GM12878 (cell line): ENCODE measurements around the gene BAG5. TPM values are rescaled to one million over a fixed set of nuclear protein-coding genes. Genes with fewer than 3 reads are reported as not detected.

Source experiments
- ATAC-seq: fragments of 200-7000 bp; cut with Tn5 transposase; 3 replicates; pipeline ENCODE4 v1.9.1; 2020; ENCODE audit warnings: mild to moderate bottlenecking, moderate library complexity
- BruUV-seq: library from RNA; stranded (reverse); fragments of 400-500 nt; replicated peaks from 2 replicates; lab custom pipeline; 2021; lab: Mats Ljungman, UMichigan
- CTCF ChIA-PET: fragments of 300-600 bp; sonication (Branson Sonifier 250); formaldehyde crosslinking; extraction: SDS; loops from one replicate; lab custom pipeline; 2021; ENCODE audit warnings: inconsistent platforms; lab: Yijun Ruan, JAX
- POLR2A ChIA-PET: fragments of 350-600 bp; formaldehyde crosslinking; extraction: SDS; loops from one replicate; lab custom pipeline; 2021; ENCODE audit warnings: inconsistent platforms; lab: Charles Lee
- RAD21 ChIA-PET: fragments of 300-600 bp; sonication (Branson Sonifier 250); formaldehyde crosslinking; loops from one replicate; lab custom pipeline; 2023; ENCODE audit warnings: antibody characterized with exemption; ENCODE audit not compliant: unreplicated experiment; lab: Charles Lee
- SMC1A ChIA-PET: fragments of 300-600 bp; sonication (Branson Sonifier 250); formaldehyde crosslinking; loops from one replicate; lab custom pipeline; 2023; ENCODE audit not compliant: unreplicated experiment, uncharacterized antibody; lab: Charles Lee
- DNase-seq: peaks from one replicate; pipeline ENCODE4 v3.0.0-alpha.2; 2011; ENCODE audit warnings: low read depth, low spot score
- FAIRE-seq: peaks from 3 replicates; lab custom pipeline; 2011; peaks lifted over from hg19 to GRCh38; lab: Jason Lieb, UNC
- H2AFZ ChIP-seq: 2 replicates; pipeline ENCODE4 v1.6.0; 2011; ENCODE audit warnings: low read depth, low read length, control low read depth; ENCODE audit not compliant: control insufficient read depth
- H3K27ac ChIP-seq: 2 replicates; pipeline ENCODE4 v1.5.1; 2011; ENCODE audit warnings: control low read depth; ENCODE audit not compliant: control insufficient read depth, insufficient read depth
- H3K27me3 ChIP-seq, 2 experiments: replicated peaks in 1 of 2; 2 replicates each; pipeline versions ENCODE4 v1.6.0 to v1.6.1; 2011; ENCODE audit warnings: low read length in 1 of 2; ENCODE audit not compliant: control insufficient read depth in 2 of 2, insufficient read depth in 2 of 2
- H3K36me3 ChIP-seq, 2 experiments: 2 replicates each; pipeline ENCODE4 v1.5.1; 2011; ENCODE audit warnings: low read length in 1 of 2; ENCODE audit not compliant: control insufficient read depth in 2 of 2, insufficient read depth in 2 of 2
- H3K4me1 ChIP-seq: 2 replicates; pipeline ENCODE4 v1.6.1; 2011; ENCODE audit warnings: mild to moderate bottlenecking, low read length, moderate library complexity, mixed read lengths; ENCODE audit not compliant: control insufficient read depth, insufficient read depth
- H3K4me2 ChIP-seq: 2 replicates; pipeline ENCODE4 v1.6.0; 2011; ENCODE audit warnings: control low read depth; ENCODE audit not compliant: control insufficient read depth, insufficient read depth
- H3K4me3 ChIP-seq: fragments of 200-600 bp; sonication (generic); 2 replicates; pipeline ENCODE4 v1.5.1; 2016
- H3K79me2 ChIP-seq: 2 replicates; pipeline ENCODE4 v1.6.0; 2011; ENCODE audit warnings: low read length; ENCODE audit not compliant: control insufficient read depth, insufficient read depth
- H3K9ac ChIP-seq: 2 replicates; pipeline ENCODE4 v1.8.0; 2011; ENCODE audit warnings: low read length, control low read depth, mixed read lengths; ENCODE audit not compliant: control insufficient read depth, insufficient read depth
- H3K9me3 ChIP-seq: replicated peaks from 3 replicates; pipeline ENCODE4 v1.5.1; 2011; ENCODE audit warnings: mild to moderate bottlenecking, low read length; ENCODE audit not compliant: control insufficient read depth, insufficient read depth
- H4K20me1 ChIP-seq: 2 replicates; pipeline ENCODE4 v1.6.0; 2011; ENCODE audit not compliant: control insufficient read depth, insufficient read depth
- BACH1 ChIP-seq: fragments of 450-650 bp; IDR thresholded peaks from 2 replicates; pipeline ENCODE4 v1.6.1; 2017; ENCODE audit warnings: mild to moderate bottlenecking, borderline replicate concordance
- BHLHE40 ChIP-seq, 2 experiments: fragments of 450-650 bp in 1 of 2; IDR thresholded peaks; 2 replicates each; pipeline ENCODE4 v1.6.1; 2011 to 2017; ENCODE audit warnings: low read depth in 2 of 2, borderline replicate concordance in 1 of 2, improper control_type of control experiment in 1 of 2, low read length in 1 of 2, mild to moderate bottlenecking in 1 of 2
- BMI1 ChIP-seq: fragments of 450-650 bp; IDR thresholded peaks from 2 replicates; pipeline ENCODE4 v1.6.1; 2016; ENCODE audit warnings: mild to moderate bottlenecking, moderate library complexity, borderline replicate concordance
- CBX5 ChIP-seq: sonication (generic); IDR thresholded peaks from 2 replicates; pipeline ENCODE4 v1.6.1; 2016; ENCODE audit warnings: low read depth, moderate library complexity, mild to moderate bottlenecking, inconsistent platforms
- GATAD2B ChIP-seq: fragments of 450-650 bp; conservative IDR thresholded peaks from 2 replicates; pipeline ENCODE4 v1.6.1; 2017; ENCODE audit warnings: low read depth, mild to moderate bottlenecking, moderate library complexity
- JUNB ChIP-seq: IDR thresholded peaks from 2 replicates; pipeline ENCODE4 v1.6.1; 2016; ENCODE audit warnings: antibody characterized with exemption, mild to moderate bottlenecking
- LARP7 ChIP-seq: fragments of 450-650 bp; IDR thresholded peaks from 2 replicates; pipeline ENCODE4 v1.6.1; 2017; ENCODE audit warnings: mild to moderate bottlenecking
- NFIC ChIP-seq: IDR thresholded peaks from 2 replicates; pipeline ENCODE4 v1.6.1; 2012; ENCODE audit warnings: low read depth, mild to moderate bottlenecking, inconsistent platforms, low read length, moderate library complexity
- PAX5 ChIP-seq: IDR thresholded peaks from 2 replicates; pipeline ENCODE4 v1.6.1; 2011; ENCODE audit warnings: low read depth, low read length, borderline replicate concordance
- PAX8 ChIP-seq: fragments of 450-650 bp; IDR thresholded peaks from 2 replicates; pipeline ENCODE4 v1.6.1; 2017; ENCODE audit warnings: mild to moderate bottlenecking, moderate library complexity
- RELA ChIP-seq: fragments of 450-650 bp; IDR thresholded peaks from 2 replicates; pipeline ENCODE4 v1.8.0; 2014; ENCODE audit warnings: borderline replicate concordance; ENCODE audit not compliant: partially characterized antibody
- TARDBP ChIP-seq: IDR thresholded peaks from 2 replicates; pipeline ENCODE4 v1.6.1; 2016; ENCODE audit warnings: borderline replicate concordance
- ZSCAN29 ChIP-seq: fragments of 450-650 bp; IDR thresholded peaks from 2 replicates; pipeline ENCODE4 v1.6.1; 2017; ENCODE audit warnings: mild to moderate bottlenecking, moderate library complexity
- WGBS: methylation state at CpG from one replicate; pipeline ENCODE4 v1.1.6; 2016; ENCODE audit warnings: low lambda C conversion rate; ENCODE audit not compliant: insufficient replicate concordance, insufficient coverage; ENCODE audit errors: missing lambda C conversion rate; 5-methylcytosine and 5-hydroxymethylcytosine counted together
- in situ Hi-C: fragments of 300-500 bp; cut with MboI; formaldehyde crosslinking; loops from 9 replicates; pipeline ENCODE4 v1.14.3; 2018; ENCODE audit warnings: mixed read lengths
- intact Hi-C: fragments of 100-400 bp; cut with micrococcal nuclease; formaldehyde crosslinking; loops from one replicate; pipeline ENCODE4 v1.14.2; 2022; ENCODE audit not compliant: unreplicated experiment
- polyA plus RNA-seq, 11 experiments: library from polyadenylated mRNA; depleted of rRNA in 4 of 11; unstranded in 6 of 11; stranded (reverse) in 5 of 11; fragments of >200 nt; fragmentation: Nextera tagmentation in 4 of 11; fragmentation: Illumina TruSeq in 1 of 11; extraction: Ambion mirVana in 4 of 11; extraction: Trizol in 1 of 11; gene quantifications; 1 replicate in 1 of 11; 2 replicates in 10 of 11; pipeline versions ENCODE4 v1.2.1 to v1.2.3, GENCODE V29; 2011 to 2016; ENCODE audit warnings: inconsistent platforms in 2 of 11, missing spikeins in 2 of 11, low read depth in 1 of 11
- total RNA-seq, 4 experiments: library from RNA; depleted of rRNA in 3 of 4; stranded (reverse); fragments of >200 nt in 3 of 4; fragmentation: Illumina TruSeq in 1 of 4; extraction: Trizol in 1 of 4; gene quantifications; 2 replicates each; pipeline versions ENCODE4 v1.2.1 to v1.2.3, GENCODE V29; 2013 to 2021

Gene BAG5
- total and polyA plus RNA-seq, 10 of the 15 experiments (the other 5 are each of a cell fraction or from before 2014, with no cell fraction given): 9.9 to 30.5 (median 20.1) TPM

DNA sequence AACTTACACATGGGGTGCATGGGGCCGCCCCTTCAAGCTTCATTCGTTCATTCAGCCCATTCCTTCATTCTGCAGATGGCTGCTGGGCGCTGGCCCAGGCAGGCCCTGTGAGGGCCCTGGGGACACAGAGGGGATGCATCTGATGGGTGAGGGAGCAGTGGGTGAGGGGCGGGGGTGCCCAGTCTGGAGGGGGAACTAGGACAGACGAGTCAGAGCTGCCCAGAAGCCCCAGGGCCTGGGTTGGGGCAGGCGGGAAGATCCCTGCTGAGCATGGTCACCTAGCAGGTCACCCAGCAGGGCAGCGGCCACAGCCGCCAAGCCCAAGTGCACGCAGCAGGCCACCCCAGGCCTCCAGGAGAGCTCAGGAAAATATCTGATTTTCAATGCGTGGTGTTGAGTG is 19.3 kb downstream of the BAG5 start:
- no peak for FAIRE-seq
- no peak for TF ChIP-seq RELA
- no peak for TF ChIP-seq ZSCAN29
- TF ChIP-seq PAX8: no peak
- no peak for TF ChIP-seq BHLHE40 (IDR thresholded peaks at IDR 0.05; ENCODE audit: borderline replicate concordance in 1 of 2, low read depth in 2 of 2, low read length in 1 of 2)
- TF ChIP-seq CBX5: no peak
- TF ChIP-seq BMI1: no peak
- no peak for TF ChIP-seq GATAD2B
- TF ChIP-seq JUNB: no peak
- TF ChIP-seq NFIC: no peak
- TF ChIP-seq BACH1: no peak
- TF ChIP-seq TARDBP: no peak
- TF ChIP-seq PAX5: no peak
- no peak for TF ChIP-seq LARP7

More for the DNA sequence above, 19.3 kb downstream of the BAG5 start:
- Histone ChIP-seq H3K27me3 (no peaks in the 10 kb centered on the region), H3K27ac (no peak overlapping the region), H3K4me3 (no peak overlapping the region), H4K20me1 (no peaks in the 10 kb centered on the region), H3K36me3 (no peaks in the 10 kb centered on the region), H2AFZ (no peak overlapping the region), H3K9ac (no peak overlapping the region), H3K79me2 (no peaks in the 10 kb centered on the region), H3K4me2 (no peak overlapping the region), H3K4me1 (no peaks in the 10 kb centered on the region), H3K9me3 (no peaks in the 10 kb centered on the region)
- DNase-seq (no peak), ATAC-seq (no peak)
- in situ Hi-C loops: no loop called here
- CTCF ChIA-PET: interaction anchor here (2.8 to 5.7 kb wide), 2 partner anchors 25 kb away, joined by 16 to 53 read pairs; no protein-coding TSS in a partner anchor
- WGBS: 52% methylated on average over 10 of the region's 10 CpGs
- POLR2A ChIA-PET: interaction anchor here (1.3 kb wide), 1 partner anchor 23 kb away, joined by 4 read pairs; no protein-coding TSS in a partner anchor
- intact Hi-C loops: no loop called here
- RAD21 ChIA-PET: no interaction called here
- BruUV-seq: no TSS peak
- SMC1A ChIA-PET: interaction anchor here (1.9 kb wide), 1 partner anchor 22 kb away, joined by 5 read pairs; no protein-coding TSS in a partner anchor
